Measurements from ENCODE around the gene CPS1. TPM values are rescaled to one million over a fixed set of nuclear protein-coding genes. Genes with fewer than 3 reads are reported as not detected.

CPS1 gene
- total RNA-seq, 1 donor from 2014 or later, result 4.6 TPM

GRCh38 chr2:210727549-210727948 is 171.2 kb downstream of the CPS1 start:
- TF ChIP-seq, protein P1, sequence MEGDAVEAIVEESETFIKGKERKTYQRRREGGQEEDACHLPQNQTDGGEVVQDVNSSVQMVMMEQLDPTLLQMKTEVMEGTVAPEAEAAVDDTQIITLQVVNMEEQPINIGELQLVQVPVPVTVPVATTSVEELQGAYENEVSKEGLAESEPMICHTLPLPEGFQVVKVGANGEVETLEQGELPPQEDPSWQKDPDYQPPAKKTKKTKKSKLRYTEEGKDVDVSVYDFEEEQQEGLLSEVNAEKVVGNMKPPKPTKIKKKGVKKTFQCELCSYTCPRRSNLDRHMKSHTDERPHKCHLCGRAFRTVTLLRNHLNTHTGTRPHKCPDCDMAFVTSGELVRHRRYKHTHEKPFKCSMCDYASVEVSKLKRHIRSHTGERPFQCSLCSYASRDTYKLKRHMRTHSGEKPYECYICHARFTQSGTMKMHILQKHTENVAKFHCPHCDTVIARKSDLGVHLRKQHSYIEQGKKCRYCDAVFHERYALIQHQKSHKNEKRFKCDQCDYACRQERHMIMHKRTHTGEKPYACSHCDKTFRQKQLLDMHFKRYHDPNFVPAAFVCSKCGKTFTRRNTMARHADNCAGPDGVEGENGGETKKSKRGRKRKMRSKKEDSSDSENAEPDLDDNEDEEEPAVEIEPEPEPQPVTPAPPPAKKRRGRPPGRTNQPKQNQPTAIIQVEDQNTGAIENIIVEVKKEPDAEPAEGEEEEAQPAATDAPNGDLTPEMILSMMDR (IDR thresholded peaks at IDR 0.05), result no peak
- H3K36me3 Mint-ChIP-seq (ENCODE audit: low read depth), result no peaks in the 10 kb centered on the region
- H3K9me3 Mint-ChIP-seq (ENCODE audit: low read depth), result no peaks in the 10 kb centered on the region
- H3K27me3 Mint-ChIP-seq (ENCODE audit: low read depth), result peaks cover 5% of the 10 kb centered on the region
- no peaks in the 10 kb centered on the region for H3K4me1 Mint-ChIP-seq (ENCODE audit: low read depth)
- H3K27ac Mint-ChIP-seq (ENCODE audit: unreplicated experiment), result no peak overlapping the region
- no peak overlapping the region for H3K4me3 Mint-ChIP-seq (ENCODE audit: unreplicated experiment)
- DNase-seq (ENCODE audit: low spot score), result no peak

Other genes starting within 250 kb of the CPS1 start
- not detected in 3 replicates for gene MYL1, start 241.4 kb upstream of the CPS1 start, total RNA-seq
- gene LANCL1, start 79.8 kb upstream of the CPS1 start, total RNA-seq, result 52.1 to 74.3 TPM (median 52.4 TPM) in 3 replicates